Measurements from ENCODE around the gene F2RL2.
"Not testable (repeated sequence)": the region's sequence is repeated elsewhere in the genome, so short reads cannot be mapped to it uniquely, and the experiment has no call there.

The F2RL2 gene

DNA sequence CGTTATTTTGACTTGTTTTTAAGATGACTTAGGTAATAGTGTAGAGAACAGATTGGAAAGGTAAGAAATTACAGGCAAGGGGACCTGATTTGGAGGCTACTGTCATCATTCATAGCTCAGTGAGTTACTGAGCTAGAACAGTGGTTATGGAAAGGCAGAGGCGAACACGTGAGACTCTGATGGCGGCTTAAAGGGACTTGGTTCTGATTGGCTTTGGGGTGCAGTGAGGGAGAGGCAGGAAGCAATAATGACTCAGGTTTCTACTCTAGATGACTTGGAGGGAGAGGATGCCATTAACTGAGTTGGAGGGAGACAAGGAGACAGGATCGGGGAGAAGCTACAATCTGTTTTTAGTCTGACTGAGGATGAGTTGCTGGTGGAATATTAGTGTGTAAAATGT, 3.0 kb downstream of the F2RL2 start:
- no peak for DNase-seq (ENCODE audit: low read depth in 2 of 2)

DNA sequence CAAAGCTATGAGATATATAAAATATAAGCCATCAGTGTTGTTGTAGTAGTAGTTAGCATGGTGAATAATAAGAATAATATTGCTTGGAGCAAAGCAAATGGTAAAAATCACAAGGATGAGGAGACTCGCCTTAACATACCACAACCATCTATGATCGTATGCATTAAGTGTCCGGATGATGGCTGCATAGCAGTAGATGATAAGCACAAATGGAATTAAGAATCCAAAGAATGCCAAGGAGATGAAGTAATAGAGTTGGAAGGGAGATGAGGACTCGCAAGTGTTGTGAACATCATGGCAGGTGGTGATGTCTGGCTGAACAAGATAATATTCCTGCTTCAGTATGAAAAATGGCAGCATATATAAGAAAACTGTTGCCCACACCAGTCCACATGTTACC, 5.5 kb downstream of the F2RL2 start:
- no peak for DNase-seq (ENCODE audit: low read depth in 2 of 2)

DNA sequence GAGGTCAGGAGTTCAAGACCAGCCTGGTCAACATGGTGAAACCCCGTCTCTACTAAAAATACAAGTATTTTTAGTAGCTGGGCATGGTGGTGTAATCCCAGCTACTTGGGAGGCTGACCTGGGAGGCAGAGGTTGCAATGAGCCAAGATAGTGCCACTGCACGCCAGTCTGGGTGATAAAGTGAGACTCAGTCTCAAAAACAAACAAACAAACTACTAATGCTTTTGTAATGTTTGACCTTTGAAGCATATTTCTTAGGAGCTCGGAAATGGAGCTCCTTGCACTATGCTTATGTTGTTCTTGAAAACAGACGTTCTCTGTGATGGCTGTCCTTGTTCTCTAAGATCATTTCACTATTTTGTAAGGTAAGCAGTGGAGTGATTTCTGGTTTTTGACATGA, 6.0 kb downstream of the F2RL2 start:
- DNase-seq (ENCODE audit: low read depth in 2 of 2) = no peak

DNA sequence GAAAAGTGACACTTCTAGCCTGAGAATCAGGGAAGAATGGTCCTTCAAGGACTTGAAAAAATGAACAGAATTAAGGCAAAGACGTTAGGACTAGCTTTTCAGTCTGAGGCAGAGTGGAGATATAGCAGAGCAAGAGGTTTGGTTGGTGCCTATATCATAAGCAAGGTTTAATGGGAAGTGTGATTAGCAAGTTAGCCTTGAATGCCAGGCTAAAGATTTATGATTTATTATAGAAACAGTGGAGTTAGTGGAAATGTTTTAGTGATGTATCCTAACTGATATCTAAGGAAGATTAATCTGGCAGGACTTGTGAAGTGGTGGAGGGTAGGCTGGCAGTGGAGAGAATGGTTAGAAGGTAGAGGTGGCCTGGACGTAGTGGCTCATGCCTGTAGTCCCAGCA, 7.0 kb downstream of the F2RL2 start:
- no peak for DNase-seq (ENCODE audit: low read depth in 2 of 2)

DNA sequence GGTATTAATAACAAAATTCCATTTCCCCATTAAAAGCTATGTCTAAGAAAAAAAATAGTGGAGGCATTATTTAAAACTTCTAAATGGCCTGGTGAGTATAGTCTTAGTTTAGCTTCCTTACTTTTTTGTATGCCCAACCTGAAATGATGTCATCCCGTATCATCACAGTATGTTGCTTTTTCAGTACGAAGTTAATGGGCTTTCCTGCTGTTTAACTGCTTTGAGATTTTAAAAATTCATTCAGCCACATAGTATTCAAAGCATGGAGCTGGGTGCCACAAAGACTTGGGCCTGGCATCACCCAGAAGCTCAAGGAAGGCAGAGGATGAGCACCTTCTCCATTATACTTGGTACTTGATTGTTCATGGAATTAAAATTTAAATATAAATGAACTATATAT, 7.4 kb downstream of the F2RL2 start:
- DNase-seq (ENCODE audit: low read depth in 2 of 2) = no peak

DNA sequence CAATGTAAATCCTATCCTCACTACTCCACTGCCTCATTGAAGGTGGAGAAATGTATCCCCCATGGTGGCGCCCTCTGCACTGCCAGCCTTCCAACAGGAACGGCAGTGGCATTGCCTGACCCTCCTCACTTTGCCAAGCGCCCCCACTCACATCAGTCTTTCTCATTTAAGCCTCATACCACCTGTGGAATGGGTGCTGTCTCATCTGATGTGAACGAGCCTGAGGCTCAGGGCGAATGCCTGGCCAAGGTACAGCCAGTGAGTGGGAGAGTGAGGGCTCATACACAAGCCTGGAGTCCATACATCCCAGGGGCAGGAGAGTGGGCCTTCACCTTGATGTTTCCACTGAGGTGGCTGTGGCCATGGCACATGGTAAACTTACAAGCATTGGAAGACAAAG, 10.3 kb downstream of the F2RL2 start:
- DNase-seq (ENCODE audit: low read depth in 2 of 2) = no peak

DNA sequence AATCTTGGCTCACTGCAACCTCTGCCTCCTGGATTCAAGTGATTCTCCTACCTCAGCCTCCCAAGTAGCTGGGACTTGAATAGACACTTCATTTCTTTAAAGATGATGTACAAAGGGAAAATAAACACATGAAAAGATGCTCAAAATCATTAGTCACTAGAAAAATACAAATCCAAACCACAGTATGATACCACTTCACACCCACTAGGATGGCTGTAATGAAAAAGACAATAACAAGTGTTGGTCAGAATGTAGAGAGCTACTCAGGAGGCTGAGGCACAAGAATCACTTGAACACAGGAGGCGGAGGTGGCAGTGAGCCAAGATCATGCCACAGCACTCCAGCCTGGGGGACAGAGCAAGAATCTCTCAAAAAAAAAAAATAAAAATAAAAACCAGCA, 13.0 kb downstream of the F2RL2 start:
- no peak for DNase-seq (ENCODE audit: low read depth in 2 of 2)

DNA sequence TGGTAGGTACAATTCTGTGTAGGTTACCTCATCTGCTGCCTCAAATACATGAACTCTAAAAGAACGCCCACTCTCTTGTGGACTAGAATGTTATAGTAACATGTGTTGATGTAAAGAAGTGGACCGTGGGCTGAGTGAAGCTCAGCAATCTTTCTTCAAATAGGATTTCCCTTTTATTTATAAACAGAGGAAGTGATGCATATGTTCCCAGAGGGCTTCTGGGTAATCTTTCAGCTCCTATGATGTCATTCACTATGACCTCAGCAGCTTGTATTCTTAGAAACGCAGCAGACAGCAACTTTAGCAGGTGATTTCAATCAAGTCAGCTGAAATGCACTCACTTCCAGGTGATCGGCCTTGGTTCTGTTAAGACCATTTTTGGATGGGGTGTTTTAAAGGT, 14.4 kb downstream of the F2RL2 start:
- DNase-seq (ENCODE audit: low read depth in 2 of 2) = no peak

DNA sequence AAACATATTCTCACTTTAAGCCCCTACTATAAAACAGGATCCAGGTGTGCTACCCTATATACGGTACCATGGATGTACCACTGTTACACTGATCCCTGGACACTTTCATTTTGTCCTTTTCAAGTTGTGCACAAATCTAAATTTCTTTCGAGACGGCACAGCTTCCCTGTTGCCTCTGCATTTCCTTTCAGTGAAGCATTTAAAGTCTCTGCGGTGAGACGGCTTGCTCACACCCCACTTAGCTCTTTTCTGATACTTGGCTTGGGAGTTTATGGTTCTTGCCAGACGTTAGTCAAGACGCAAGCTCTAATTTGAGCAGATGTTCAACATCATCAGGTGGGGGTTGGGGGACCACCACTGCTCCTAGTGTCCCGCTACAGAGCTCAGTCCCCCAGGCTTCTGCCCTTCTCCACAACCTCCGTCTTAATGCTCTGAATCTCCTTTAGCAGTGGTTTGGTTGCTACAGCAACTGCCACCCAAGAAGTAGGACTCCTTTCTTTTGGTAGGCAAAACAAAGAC, 15.8 kb downstream of the F2RL2 start:
- DNase-seq (ENCODE audit: low read depth in 2 of 2) = no peak

DNA sequence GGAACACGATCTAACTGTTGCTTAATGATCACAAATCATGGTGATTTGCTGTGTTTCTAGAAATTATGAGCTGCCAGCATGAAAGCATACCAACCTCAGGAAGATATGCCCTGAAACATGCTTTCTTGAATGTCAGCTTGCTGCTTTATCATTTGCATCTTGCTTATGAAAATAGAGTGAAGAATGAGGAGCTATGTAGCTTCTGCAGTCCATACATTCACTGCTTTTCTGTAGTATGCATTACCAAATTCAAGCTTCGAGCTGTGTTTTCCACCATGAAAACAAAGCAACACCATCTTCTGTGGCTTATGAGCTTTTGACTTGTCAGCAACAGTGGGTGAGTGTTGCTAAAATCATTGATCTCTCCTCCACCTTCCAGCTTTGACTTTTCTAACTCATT, 16.5 kb downstream of the F2RL2 start:
- DNase-seq (ENCODE audit: low read depth in 2 of 2) = no peak

DNA sequence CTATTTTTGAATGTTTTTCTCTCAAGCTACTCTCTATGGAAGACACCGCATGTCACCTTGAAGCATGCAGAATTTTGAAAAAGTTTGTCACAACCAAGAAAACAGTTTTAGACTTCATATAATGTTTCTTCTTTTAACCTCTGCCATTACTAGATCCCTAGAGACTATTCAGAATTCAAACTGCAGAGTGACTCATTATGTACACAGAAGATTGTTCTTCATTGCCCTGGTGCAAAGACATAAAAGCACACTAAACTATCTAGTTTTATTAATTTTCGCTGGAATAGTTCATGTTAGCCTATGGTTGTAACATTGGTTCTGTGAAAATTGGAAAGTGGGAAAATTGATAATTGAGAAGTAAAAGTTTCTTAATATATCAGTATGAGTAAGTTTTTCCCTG, 18.4 kb downstream of the F2RL2 start:
- DNase-seq (ENCODE audit: low read depth in 2 of 2) = no peak

DNA sequence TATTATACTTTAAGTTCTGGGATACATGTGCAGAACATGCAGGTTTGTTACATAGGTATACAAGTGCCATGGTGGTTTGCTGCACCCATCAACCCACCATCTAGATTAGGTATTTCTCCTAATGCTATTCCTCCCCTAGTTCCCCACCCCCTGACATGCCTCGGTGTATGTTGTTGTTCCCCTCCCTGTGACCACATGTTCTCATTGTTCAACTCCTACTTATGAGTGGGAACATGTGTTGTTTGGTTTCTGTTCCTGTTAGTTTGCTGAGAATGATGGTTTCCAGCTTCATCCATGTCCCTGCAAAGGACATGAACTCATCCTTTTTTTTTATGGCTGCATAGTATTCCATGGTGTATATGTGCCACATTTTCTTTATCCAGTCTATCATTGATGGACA, 19.2 kb downstream of the F2RL2 start:
- DNase-seq (ENCODE audit: low read depth in 2 of 2) = not testable (repeated sequence)

DNA sequence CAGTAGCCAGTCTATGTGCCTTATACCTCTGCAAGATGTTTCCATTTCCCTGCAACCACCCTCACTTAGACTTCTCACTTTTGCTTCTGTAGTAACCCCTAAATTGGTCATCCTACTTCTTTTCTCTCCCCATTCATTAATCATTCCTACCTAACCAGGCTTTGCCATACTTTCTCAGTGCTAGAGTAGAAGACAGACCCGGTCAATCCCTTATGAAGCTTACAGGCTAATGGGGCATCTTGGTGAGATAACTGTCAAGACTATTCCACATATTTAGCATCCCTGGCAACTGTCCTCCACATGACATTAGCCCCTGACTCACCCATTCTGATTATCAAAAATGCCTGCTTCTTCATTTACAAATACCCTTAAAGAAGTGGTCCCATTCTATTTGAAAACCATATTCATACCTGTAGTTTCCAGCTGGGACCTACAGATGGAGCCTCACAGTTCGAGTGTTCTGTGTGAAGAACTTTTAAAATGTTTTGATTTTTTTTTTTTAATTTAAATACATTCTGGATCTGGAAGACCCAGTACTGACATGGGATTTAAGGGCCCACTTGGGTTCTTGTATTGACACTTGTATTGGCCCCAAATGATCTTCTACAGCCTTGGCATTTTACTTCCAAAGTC, 21.0 kb downstream of the F2RL2 start:
- DNase-seq (ENCODE audit: low read depth in 2 of 2) = no peak

DNA sequence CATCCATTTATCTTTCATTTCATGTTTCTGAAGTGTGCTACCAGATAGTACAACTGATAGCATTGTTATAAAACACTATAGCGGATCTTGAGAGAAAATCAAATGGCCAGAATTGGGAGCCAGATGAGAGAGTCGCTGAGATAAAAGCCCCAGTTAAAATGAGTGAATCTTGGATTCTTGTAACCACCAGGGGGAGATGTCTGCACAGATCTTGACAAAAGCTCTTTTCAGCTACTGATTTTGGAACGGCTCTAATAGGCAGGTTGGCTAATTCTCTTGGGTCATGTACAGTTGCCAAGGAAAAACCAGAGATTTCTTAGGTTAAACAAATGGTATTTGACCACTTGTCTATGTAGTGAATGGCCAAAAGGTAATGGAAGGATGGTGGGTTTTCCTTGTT, 21.7 kb downstream of the F2RL2 start:
- no peak for DNase-seq (ENCODE audit: low read depth in 2 of 2)

DNA sequence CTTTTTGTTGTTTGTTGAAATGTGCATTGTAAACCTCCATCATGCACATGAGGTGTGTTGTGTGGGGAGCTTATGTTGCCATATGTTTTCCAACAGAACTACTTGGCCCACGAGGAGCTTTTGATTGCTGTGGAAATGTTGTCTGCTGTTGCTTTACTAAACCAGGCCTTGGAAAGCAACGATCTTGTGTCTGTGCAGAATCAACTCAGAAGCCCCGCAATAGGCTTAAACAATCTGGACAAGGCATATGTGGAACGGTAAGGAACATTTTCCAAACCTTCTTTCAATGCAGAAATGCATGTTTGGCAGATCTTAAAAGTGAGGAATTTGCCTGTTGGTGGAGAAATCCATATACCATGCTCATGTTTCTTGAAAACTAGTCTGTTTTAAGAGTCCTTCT, 22.5 kb downstream of the F2RL2 start:
- DNase-seq (ENCODE audit: low read depth in 2 of 2) = no peak

DNA sequence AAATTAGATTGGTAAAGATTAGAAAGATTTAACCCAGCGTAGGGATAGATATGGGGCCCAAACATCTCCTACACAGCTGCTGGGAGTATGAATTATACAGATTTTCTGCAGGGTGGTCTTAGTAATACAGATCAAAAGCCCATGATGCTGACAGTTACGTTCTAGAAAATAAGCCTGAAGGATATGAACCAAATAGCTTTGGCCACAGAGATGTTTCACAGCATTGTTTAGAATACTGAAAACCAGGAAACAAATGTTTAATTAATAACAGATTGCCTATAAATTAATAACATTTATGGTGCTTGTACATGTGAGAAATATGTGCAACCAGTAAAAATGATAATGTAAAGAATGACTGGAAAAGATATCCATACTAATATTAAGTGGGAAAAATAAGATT, 24.7 kb downstream of the F2RL2 start:
- no peak for DNase-seq (ENCODE audit: low read depth in 2 of 2)

DNA sequence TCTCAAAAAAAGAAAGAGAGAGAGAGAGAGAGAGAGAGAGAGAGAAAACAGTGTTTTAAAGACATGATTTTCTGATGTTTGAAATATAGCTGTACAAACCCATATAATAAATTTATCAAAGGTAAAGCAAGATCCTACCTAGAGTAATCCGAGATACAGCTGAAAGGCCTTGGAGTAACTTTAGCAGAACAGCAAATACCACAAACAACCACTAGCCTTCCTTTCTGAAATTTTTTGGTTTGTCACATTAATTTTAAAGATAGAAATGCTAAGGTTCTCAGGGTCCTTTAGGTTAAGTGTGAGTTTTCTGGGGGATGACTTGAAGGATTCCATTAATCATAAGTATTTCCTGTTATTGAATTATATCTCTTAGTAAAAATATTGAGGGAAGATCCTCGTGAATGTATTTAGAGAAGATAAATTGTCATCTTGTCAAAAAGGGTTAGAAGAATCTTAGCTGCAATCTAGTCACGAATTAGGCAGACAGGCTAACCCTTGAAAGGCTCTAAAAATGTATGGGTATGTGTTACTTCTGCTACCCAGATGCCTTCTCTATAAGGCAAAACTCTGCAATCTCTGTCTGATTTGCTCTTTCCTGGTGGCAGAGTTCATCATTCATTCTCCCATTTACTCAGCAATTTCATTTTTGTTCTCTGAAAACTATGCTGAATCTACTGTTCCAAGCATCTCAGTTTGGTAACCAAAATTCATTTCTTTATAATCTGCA, 27.3 kb downstream of the F2RL2 start:
- no peak for DNase-seq (ENCODE audit: low read depth in 2 of 2)

DNA sequence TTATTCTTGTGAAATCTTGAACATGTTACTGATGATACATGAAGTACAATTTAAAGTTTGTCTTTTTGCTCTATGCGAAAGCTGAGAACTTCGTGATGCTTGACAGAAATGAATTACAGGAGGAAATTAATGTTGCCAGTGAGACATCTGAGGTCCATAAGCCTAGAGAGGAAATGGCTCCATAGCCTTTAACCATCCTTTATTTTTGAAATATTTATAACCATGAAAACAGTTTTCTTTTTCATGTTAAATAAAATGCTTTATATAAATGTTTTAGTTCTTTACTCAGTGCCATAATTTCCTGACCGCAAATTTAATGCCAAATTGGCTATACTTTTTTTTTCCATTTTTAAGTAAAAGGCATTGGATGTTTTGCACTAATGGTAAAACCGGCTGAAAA, 29.1 kb downstream of the F2RL2 start:
- DNase-seq (ENCODE audit: low read depth in 2 of 2) = no peak

DNA sequence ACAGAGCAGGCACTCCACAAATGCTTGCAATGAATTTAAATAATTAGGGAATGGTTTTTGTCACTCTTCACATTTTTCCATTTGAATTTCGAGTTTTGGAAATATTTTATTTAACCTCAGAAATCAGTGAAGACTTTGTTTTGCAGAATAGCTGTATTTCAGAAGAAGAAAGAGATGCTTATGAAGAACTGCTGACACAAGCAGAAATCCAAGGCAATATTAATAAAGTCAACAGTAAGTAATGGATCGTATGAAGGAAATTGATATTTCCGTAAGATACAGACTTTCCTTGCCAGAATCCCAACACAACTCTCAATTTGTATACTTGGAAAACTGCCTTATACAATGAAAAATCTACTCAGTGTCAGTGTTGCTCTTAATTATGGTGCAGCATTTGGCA, 30.5 kb downstream of the F2RL2 start:
- DNase-seq (ENCODE audit: low read depth in 2 of 2) = no peak

DNA sequence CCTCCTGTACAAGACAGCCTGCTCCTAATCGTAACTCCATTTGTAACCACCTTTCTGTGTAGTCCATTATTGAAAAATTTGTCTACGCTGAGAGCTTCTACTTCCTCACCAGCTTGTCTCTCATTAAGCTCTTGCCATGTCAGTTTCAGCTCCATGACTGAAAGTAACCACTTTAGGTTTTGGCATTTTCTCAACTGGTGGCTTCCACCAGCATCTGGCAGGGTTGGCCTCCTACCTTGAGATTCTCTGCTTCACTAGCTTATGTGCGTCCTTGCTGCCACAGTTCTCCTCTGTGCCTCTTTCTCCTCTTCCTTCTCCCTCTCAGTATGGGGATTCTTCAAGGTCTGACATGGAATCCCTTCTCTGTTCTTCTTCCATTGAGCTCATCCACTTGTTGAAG, 31.8 kb downstream of the F2RL2 start:
- DNase-seq (ENCODE audit: low read depth in 2 of 2) = no peak

DNA sequence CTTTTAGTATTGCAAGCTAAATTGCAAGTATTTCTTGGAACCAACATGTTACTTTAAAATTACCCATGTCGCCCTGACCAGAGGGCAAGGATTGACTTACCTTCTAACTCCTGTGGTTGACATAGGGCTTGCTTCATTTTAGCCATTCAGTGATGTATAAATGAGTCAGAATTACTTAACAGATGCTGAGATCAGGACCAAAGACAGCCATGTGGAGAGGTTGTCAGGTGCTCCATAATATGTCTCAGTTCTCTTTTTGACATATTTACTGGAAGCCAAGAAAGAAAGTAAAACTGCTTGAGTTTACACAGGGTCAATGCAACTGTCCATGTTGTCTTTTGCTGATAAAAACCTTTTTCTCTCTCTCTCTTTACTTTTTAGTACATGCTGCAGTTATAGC, 33.2 kb downstream of the F2RL2 start:
- DNase-seq (ENCODE audit: low read depth in 2 of 2) = no peak

DNA sequence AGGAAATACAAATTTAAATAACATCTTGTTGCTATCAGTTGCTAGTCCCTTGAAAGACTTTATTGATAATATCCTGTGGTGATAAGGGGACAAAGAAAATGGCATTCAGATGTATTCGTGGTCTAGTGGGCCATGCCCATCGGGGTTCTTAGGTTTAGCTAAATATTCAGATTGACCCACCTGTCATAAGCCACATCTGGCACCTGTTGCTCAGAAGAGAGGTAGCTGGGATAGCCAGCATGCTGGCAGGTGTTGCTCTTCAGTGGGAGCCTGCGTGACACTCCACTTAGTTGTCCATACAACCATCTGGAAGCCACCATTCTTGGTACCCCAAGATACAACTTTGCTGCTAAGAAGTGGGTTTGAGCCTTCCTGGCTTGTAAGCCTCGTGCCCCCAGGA, 36.7 kb downstream of the F2RL2 start:
- DNase-seq (ENCODE audit: low read depth in 2 of 2) = no peak

DNA sequence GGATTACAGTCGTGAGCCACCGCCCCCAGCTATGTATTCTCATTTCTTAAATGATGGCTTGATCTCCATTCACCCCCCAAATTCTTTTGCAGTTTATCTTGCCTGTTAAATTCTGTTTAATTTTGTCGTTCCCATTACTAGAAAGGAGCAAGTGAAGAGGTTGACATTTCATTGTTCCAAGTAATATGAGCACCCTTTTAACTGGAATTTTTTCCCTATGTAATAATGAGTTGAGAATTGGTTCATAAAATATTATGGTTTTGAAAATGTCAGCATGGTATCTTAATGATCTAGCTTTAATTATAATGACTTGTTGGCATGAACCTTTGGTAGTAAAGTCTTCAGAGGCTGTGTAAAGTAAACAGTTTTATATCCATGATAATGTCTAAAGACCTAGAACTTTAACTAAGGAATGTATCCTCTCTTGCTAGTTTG, 37.4 kb downstream of the F2RL2 start:
- no peak for DNase-seq (ENCODE audit: low read depth in 2 of 2)

Data from stimulated activated CD8-positive, alpha-beta memory T cell treated with anti-CD3 and anti-CD28 coated beads, Interleukin-15, amount 100 ng/mL, for 48 hours (primary cell).